Activated T-helper 1 cell treated with anti-CD3 and anti-CD28 coated beads, Interleukin-12 subunit alpha, Interleukin-12 subunit beta, Interleukin-2, Interleukin-4 antibody, amounts not matched to agents 30 ng/mL and 10 ng/mL and 1 ng/mL, durations not matched to agents 14 hours and 24 hours and 36 hours (primary cell): ENCODE results near the gene BTBD16. TPM values are rescaled to one million over a fixed set of nuclear protein-coding genes. Genes with fewer than 3 reads are reported as not detected.

ENCODE experiments used
- DNase-seq: peaks from one replicate; pipeline ENCODE4 v3.0.0; 2021; ENCODE audit warnings: low spot score
- H3K27ac Mint-ChIP-seq: one replicate; pipeline ENCODE4 v1.8.0; 2021; ENCODE audit warnings: mild to moderate bottlenecking, mixed read lengths
- H3K27me3 Mint-ChIP-seq: one replicate; pipeline ENCODE4 v1.8.0; 2022; ENCODE audit warnings: mild to moderate bottlenecking, moderate library complexity, mixed read lengths; ENCODE audit not compliant: insufficient read depth
- H3K36me3 Mint-ChIP-seq: one replicate; pipeline ENCODE4 v1.8.0; 2021; ENCODE audit warnings: low read depth, mixed read lengths
- H3K4me1 Mint-ChIP-seq: one replicate; pipeline ENCODE4 v1.8.0; 2021; ENCODE audit warnings: low read depth, mixed read lengths
- H3K4me3 Mint-ChIP-seq: one replicate; pipeline ENCODE4 v1.8.0; 2021; ENCODE audit warnings: mild to moderate bottlenecking, moderate library complexity, mixed read lengths
- H3K9me3 Mint-ChIP-seq: one replicate; pipeline ENCODE4 v1.8.0; 2021; ENCODE audit warnings: mixed read lengths
- intact Hi-C: fragments of 100-400 bp; cut with micrococcal nuclease; formaldehyde crosslinking; loops from one replicate; pipeline ENCODE4 v1.15.1; 2024
- total RNA-seq: library from RNA; stranded (reverse); gene quantifications from 2 replicates; pipeline ENCODE4 v1.2.3, GENCODE V29; 2022

The BTBD16 gene
- not detected in 2 replicates for total RNA-seq

GRCh38 chr10:122271076-122271475 is at the start of gene BTBD16:
Gene BTBD16, plus strand, starts transcription at chr10:122271296. Its CDS starts 3,786 bp downstream, at chr10:122275082.
- Mint-ChIP-seq H3K27me3 (no peaks in the 10 kb centered on the region), H3K4me1 (no peaks in the 10 kb centered on the region), H3K27ac (no peak within 1 kb of the TSS), H3K9me3 (no peaks in the 10 kb centered on the region), H3K4me3 (no peak within 1 kb of the TSS), H3K36me3 (no peaks in the 10 kb centered on the region)
- DNase-seq, result no peak
- intact Hi-C loops, result no loop called here

DNA sequence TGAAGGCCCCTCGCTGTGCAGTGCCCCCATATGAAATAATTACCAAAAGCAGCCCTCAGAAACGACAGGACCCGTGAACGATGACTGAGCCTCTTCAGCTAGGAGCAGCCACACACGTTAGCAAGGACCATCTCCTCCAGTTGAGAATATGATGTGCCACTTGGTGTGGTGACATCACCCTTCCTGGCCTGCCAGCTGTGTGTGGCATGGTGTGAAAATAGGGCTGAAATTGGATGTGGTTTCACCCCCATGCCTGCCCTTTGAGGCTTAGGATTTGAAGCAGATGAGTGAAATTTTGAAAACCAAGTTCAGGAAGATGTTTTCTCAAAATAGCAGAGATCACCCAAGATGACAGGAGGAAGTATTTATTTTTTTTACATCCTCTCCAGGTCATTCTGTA is 49.1 kb upstream of the BTBD16 start:
- H3K4me1 Mint-ChIP-seq, result no peaks in the 10 kb centered on the region
- DNase-seq, result no peak
- H3K9me3 Mint-ChIP-seq, result no peaks in the 10 kb centered on the region
- no peak overlapping the region for H3K27ac Mint-ChIP-seq
- no peaks in the 10 kb centered on the region for H3K36me3 Mint-ChIP-seq
- peaks cover 2% of the 10 kb centered on the region for H3K27me3 Mint-ChIP-seq
- intact Hi-C loops, result no loop called here
- no peak overlapping the region for H3K4me3 Mint-ChIP-seq

DNA sequence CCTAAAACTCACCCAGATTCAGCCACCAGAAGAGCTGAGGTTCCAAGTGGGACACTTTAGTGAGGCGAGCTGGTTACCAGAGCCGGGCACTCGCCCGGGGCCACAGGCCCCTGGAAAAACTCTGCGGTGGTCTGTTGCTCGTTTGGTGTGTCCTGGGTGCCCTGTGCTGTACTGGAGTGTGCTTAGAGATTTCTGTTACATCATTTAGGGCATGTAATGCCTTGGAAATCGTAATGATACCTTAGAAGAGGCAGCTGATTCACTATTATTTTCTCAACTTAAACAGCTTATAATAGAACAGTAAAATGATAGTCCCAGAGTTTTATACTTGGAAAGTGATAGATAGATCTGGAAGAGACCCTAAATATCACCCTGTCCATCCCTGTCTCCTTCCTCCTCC is 48.5 kb upstream of the BTBD16 start:
- no peak overlapping the region for H3K27ac Mint-ChIP-seq
- H3K36me3 Mint-ChIP-seq, result no peaks in the 10 kb centered on the region
- peaks cover 2% of the 10 kb centered on the region for H3K27me3 Mint-ChIP-seq
- H3K4me1 Mint-ChIP-seq, result no peaks in the 10 kb centered on the region
- H3K4me3 Mint-ChIP-seq, result no peak overlapping the region
- intact Hi-C loops, result no loop called here
- H3K9me3 Mint-ChIP-seq, result no peaks in the 10 kb centered on the region
- no peak for DNase-seq

- no peaks in the 10 kb centered on the region for H3K4me1 Mint-ChIP-seq
- no peak overlapping the region for H3K27ac Mint-ChIP-seq
- no peak for DNase-seq
- H3K27me3 Mint-ChIP-seq, result peaks cover 2% of the 10 kb centered on the region
- H3K36me3 Mint-ChIP-seq, result no peaks in the 10 kb centered on the region
- H3K4me3 Mint-ChIP-seq, result no peak overlapping the region
- intact Hi-C loops, result no loop called here
- no peaks in the 10 kb centered on the region for H3K9me3 Mint-ChIP-seq
These were observed 46.9 kb upstream of the BTBD16 start for GRCh38 chr10:122224159-122224558.

- no peaks in the 10 kb centered on the region for H3K36me3 Mint-ChIP-seq
- H3K27ac Mint-ChIP-seq, result no peak overlapping the region
- H3K4me3 Mint-ChIP-seq, result no peak overlapping the region
- no peaks in the 10 kb centered on the region for H3K4me1 Mint-ChIP-seq
- intact Hi-C loops, result no loop called here
- DNase-seq, result no peak
- no peaks in the 10 kb centered on the region for H3K9me3 Mint-ChIP-seq
- H3K27me3 Mint-ChIP-seq, result peaks cover 2% of the 10 kb centered on the region
These were observed 45.8 kb upstream of the BTBD16 start for GRCh38 chr10:122225330-122225729.

- H3K4me3 Mint-ChIP-seq, result no peak overlapping the region
- H3K9me3 Mint-ChIP-seq, result no peaks in the 10 kb centered on the region
- H3K4me1 Mint-ChIP-seq, result no peaks in the 10 kb centered on the region
- no peak for DNase-seq
- intact Hi-C loops, result no loop called here
- no peaks in the 10 kb centered on the region for H3K36me3 Mint-ChIP-seq
- H3K27me3 Mint-ChIP-seq, result no peaks in the 10 kb centered on the region
- H3K27ac Mint-ChIP-seq, result no peak overlapping the region
These were observed 43.3 kb upstream of the BTBD16 start for GRCh38 chr10:122227754-122228153.

- H3K4me3 Mint-ChIP-seq, result no peak overlapping the region
- no peaks in the 10 kb centered on the region for H3K9me3 Mint-ChIP-seq
- no peaks in the 10 kb centered on the region for H3K4me1 Mint-ChIP-seq
- DNase-seq, result no peak
- intact Hi-C loops, result no loop called here
- H3K36me3 Mint-ChIP-seq, result no peaks in the 10 kb centered on the region
- H3K27ac Mint-ChIP-seq, result no peak overlapping the region
- H3K27me3 Mint-ChIP-seq, result no peaks in the 10 kb centered on the region
These were observed 41.4 kb upstream of the BTBD16 start for GRCh38 chr10:122229666-122230065.

- no peak for DNase-seq
- no peaks in the 10 kb centered on the region for H3K4me1 Mint-ChIP-seq
- no peaks in the 10 kb centered on the region for H3K9me3 Mint-ChIP-seq
- H3K36me3 Mint-ChIP-seq, result no peaks in the 10 kb centered on the region
- intact Hi-C loops, result no loop called here
- H3K27ac Mint-ChIP-seq, result no peak overlapping the region
- no peaks in the 10 kb centered on the region for H3K27me3 Mint-ChIP-seq
- H3K4me3 Mint-ChIP-seq, result no peak overlapping the region
These were observed 40.9 kb upstream of the BTBD16 start for GRCh38 chr10:122230222-122230621.

DNA sequence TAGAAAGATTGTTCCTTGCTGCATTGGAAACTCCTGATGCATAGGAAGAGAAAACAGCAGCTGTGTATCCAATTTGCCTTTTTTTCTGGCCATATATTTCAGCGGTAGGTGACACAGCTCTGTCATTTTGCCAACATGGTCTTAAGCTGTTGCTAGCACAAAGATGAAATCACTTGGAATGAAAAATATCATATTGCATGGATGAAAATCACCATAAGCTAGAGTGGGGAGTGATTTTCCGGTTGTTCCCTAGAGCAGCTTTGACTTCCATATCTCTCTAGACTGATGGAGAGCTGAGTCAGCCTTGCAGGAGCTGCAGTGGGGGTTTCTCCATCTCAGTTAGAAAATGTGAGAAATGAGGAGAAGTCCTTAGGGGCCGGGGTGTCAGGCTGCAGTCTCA is 38.3 kb upstream of the BTBD16 start:
- intact Hi-C loops, result no loop called here
- Mint-ChIP-seq H3K4me1 (no peaks in the 10 kb centered on the region), H3K4me3 (no peak overlapping the region), H3K9me3 (no peaks in the 10 kb centered on the region), H3K27me3 (no peaks in the 10 kb centered on the region), H3K27ac (no peak overlapping the region), H3K36me3 (no peaks in the 10 kb centered on the region)
- no peak for DNase-seq

DNA sequence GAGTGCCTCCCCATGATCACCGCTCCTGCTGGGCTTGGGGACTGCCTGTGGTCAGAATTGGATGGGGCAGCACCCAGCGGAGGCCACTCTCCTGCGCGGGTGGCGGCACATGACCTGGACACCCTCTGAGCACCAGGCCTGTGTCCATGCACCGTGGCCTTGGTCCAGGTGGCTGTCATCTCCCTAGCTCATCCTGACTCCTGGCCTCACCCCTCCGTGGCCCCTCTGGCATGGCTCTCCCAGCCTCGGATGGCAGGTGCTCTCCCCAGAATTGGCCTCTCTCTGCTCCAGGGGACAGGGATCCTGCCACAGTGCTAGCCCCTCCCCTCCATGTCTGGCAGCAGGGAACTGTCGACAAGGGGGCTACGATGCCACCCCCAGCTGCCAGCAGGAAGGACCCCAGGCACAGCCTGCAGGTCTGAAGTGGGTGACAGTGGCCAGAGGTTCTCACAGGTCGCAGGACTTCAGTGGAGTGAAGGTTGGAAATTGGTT is 37.2 kb upstream of the BTBD16 start:
- Mint-ChIP-seq H3K9me3 (no peaks in the 10 kb centered on the region), H3K36me3 (no peaks in the 10 kb centered on the region), H3K27ac (no peak overlapping the region), H3K27me3 (no peaks in the 10 kb centered on the region), H3K4me1 (no peaks in the 10 kb centered on the region), H3K4me3 (no peak overlapping the region)
- no peak for DNase-seq
- intact Hi-C loops, result no loop called here

DNA sequence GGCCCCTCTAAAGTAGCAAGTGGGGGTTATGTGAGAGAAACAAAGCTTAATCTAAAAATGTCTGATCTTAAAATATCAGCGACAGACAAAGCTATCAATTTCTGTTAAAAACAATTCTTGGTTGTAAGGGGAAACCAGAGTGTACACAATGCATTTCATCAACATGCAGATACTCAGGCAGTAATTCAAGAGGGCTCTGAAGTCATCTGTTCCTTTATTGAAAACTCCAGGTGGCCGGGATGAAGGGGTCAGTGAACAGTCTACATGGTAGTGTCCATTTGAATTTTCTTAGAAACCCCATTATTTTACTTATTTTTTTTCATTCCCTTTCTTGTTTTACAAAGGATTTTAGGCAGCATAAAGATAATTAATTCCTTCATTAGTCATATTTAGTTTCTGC is 36.7 kb upstream of the BTBD16 start:
- Mint-ChIP-seq H3K27ac (no peak overlapping the region), H3K27me3 (no peaks in the 10 kb centered on the region), H3K9me3 (no peaks in the 10 kb centered on the region), H3K36me3 (no peaks in the 10 kb centered on the region), H3K4me1 (no peaks in the 10 kb centered on the region), H3K4me3 (no peak overlapping the region)
- no peak for DNase-seq
- intact Hi-C loops, result no loop called here

DNA sequence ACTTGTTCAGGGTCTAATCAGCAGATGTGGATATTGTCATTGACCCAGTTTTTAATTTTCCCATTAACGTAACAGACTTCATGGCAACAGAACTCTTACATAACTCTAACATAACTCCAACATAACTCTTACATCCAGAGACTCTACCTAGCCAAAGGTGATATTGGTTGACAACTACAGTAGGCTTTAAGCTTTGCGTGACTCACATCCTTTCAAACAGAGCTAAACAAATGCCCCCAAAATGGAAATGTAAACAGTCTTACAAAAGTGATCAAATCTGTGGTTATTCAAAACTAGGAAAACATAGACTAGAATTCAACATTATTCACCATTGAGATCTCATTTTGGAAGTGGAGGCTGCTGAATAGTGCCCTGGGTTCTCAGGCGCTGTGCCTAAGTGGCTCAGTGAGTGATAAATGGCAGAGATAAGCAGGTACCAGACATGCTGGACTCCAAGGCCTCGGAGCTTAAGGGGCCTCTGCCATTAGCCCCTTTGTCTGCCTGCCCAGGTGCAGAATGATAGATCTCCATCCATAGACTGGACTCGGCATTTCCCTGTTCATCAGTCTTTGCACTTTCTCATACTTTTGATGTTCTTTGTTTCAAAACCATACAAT is 34.3 kb upstream of the BTBD16 start:
- no peaks in the 10 kb centered on the region for H3K27me3 Mint-ChIP-seq
- no peak for DNase-seq
- H3K4me1 Mint-ChIP-seq, result no peaks in the 10 kb centered on the region
- H3K27ac Mint-ChIP-seq, result no peak overlapping the region
- H3K4me3 Mint-ChIP-seq, result no peak overlapping the region
- intact Hi-C loops, result no loop called here
- no peaks in the 10 kb centered on the region for H3K36me3 Mint-ChIP-seq
- H3K9me3 Mint-ChIP-seq, result no peaks in the 10 kb centered on the region

DNA sequence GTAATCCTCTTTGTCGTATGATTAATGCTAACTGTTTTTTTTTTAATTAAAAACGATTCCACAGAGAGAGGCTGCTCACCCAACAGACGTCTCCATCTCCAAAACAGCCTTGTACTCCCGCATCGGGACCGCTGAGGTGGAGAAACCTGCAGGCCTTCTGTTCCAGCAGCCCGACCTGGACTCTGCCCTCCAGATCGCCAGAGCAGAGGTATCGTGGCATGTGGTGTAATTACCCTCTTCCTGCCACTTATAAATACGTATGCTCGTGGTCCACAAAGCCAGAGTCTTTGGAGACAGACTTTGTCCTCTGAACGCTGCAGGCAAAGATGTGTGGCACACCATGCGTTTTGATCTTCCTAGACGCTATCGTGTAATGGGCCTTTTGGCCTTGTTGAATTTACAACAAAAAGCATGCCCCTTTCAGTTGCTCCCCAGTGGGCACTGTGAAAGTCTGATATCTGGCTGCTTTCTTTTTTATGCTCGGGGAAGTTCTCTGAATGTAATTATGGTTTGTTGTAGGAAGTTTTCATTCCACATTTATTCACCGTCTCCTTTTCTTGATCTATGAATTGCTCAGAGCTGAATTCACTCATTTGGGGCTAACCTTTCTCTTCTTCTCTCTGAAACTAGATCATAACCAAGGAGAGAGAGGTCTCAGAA is 33.6 kb upstream of the BTBD16 start:
- H3K27ac Mint-ChIP-seq, result no peak overlapping the region
- no peaks in the 10 kb centered on the region for H3K27me3 Mint-ChIP-seq
- no peaks in the 10 kb centered on the region for H3K4me1 Mint-ChIP-seq
- no peak overlapping the region for H3K4me3 Mint-ChIP-seq
- no peak for DNase-seq
- H3K36me3 Mint-ChIP-seq, result no peaks in the 10 kb centered on the region
- no peaks in the 10 kb centered on the region for H3K9me3 Mint-ChIP-seq
- intact Hi-C loops, result no loop called here
